Keratinocyte (primary cell): ENCODE results near the gene COL9A1. TPM values are rescaled to one million over a fixed set of nuclear protein-coding genes. Genes with fewer than 3 reads are reported as not detected.
"Not testable (repeated sequence)": the region's sequence is repeated elsewhere in the genome, so short reads cannot be mapped to it uniquely, and the experiment has no call there.

Experiments used
- DNase-seq: peaks from one replicate; pipeline ENCODE4 v3.0.0-alpha.2; 2011; ENCODE audit warnings: low read depth, missing footprints, low spot score
- FAIRE-seq: peaks from 2 replicates; lab custom pipeline; 2011; peaks lifted over from hg19 to GRCh38; lab: Jason Lieb, UNC
- H2AFZ ChIP-seq: 2 replicates; pipeline ENCODE4 v1.6.0; 2012; ENCODE audit warnings: low read length, control low read depth, inconsistent platforms; ENCODE audit not compliant: control insufficient read depth
- H3K27ac ChIP-seq: 2 replicates; pipeline ENCODE4 v1.5.1; 2011; ENCODE audit warnings: low read length; ENCODE audit not compliant: control insufficient read depth, insufficient read depth
- H3K27me3 ChIP-seq: 3 replicates; pipeline ENCODE4 v1.6.0; 2011; ENCODE audit warnings: low read length; ENCODE audit not compliant: control insufficient read depth, insufficient read depth; ENCODE audit errors: extremely low read depth
- H3K36me3 ChIP-seq, 2 experiments: 2 replicates in 1 of 2; 3 replicates in 1 of 2; pipeline ENCODE4 v1.5.1; 2011; ENCODE audit warnings: low read length in 2 of 2, mild to moderate bottlenecking in 1 of 2; ENCODE audit not compliant: control insufficient read depth in 2 of 2, insufficient read depth in 2 of 2; ENCODE audit errors: extremely low read depth in 1 of 2
- H3K4me1 ChIP-seq: 3 replicates; pipeline ENCODE4 v1.5.1; 2011; ENCODE audit warnings: low read length; ENCODE audit not compliant: control insufficient read depth, insufficient read depth; ENCODE audit errors: extremely low read depth
- H3K4me2 ChIP-seq: 3 replicates; pipeline ENCODE4 v1.6.0; 2011; ENCODE audit warnings: low read depth, low read length; ENCODE audit not compliant: control insufficient read depth, insufficient read depth; ENCODE audit errors: extremely low read depth
- H3K4me3 ChIP-seq, 3 experiments: fragments of 200-600 bp in 1 of 3; sonication (generic) in 1 of 3; 2 replicates in 2 of 3; 3 replicates in 1 of 3; pipeline ENCODE4 v1.5.1; 2011 to 2016; ENCODE audit warnings: low read length in 3 of 3, mild to moderate bottlenecking in 3 of 3, control low read depth in 2 of 3, inconsistent platforms in 1 of 3, low read depth in 1 of 3, mixed read lengths in 1 of 3, mixed run types in 1 of 3, moderate library complexity in 1 of 3; ENCODE audit not compliant: control insufficient read depth in 2 of 3, insufficient read depth in 2 of 3; ENCODE audit errors: extremely low read depth in 1 of 3
- H3K79me2 ChIP-seq: 2 replicates; pipeline ENCODE4 v1.6.0; 2012; ENCODE audit warnings: low read length; ENCODE audit not compliant: control insufficient read depth, insufficient read depth
- H3K9ac ChIP-seq: 3 replicates; pipeline ENCODE4 v1.6.0; 2011; ENCODE audit warnings: low read length; ENCODE audit not compliant: control insufficient read depth, insufficient read depth; ENCODE audit errors: extremely low read depth
- H3K9me1 ChIP-seq: 3 replicates; pipeline ENCODE4 v1.6.0; 2011; ENCODE audit warnings: low read length; ENCODE audit not compliant: control insufficient read depth, insufficient read depth; ENCODE audit errors: extremely low read depth
- H3K9me3 ChIP-seq: 2 replicates; pipeline ENCODE4 v1.5.1; 2012; ENCODE audit warnings: low read depth, low read length; ENCODE audit not compliant: control insufficient read depth
- H4K20me1 ChIP-seq: 3 replicates; pipeline ENCODE4 v1.6.0; 2011; ENCODE audit warnings: low read length; ENCODE audit not compliant: control insufficient read depth, insufficient read depth; ENCODE audit errors: extremely low read depth
- CTCF ChIP-seq, 3 experiments: IDR thresholded peaks in 1 of 3; conservative IDR thresholded peaks in 1 of 3; optimal IDR thresholded peaks in 1 of 3; 2 replicates in 2 of 3; 3 replicates in 1 of 3; pipeline versions ENCODE3 to v1.5.1; 2011; ENCODE audit warnings: low read length in 3 of 3, mild to moderate bottlenecking in 3 of 3, moderate library complexity in 2 of 3, control low read depth in 1 of 3, inconsistent platforms in 1 of 3; ENCODE audit not compliant: insufficient read depth in 2 of 3; ENCODE audit errors: extremely low read depth in 1 of 3
- EZH2 ChIP-seq: IDR thresholded peaks from one replicate; pipeline ENCODE4 v1.6.1; 2012; ENCODE audit warnings: inconsistent platforms, mild to moderate bottlenecking, low read length, moderate library complexity
- dilution Hi-C: fragments of 300-500 bp; cut with MboI; formaldehyde crosslinking; loops from one replicate; pipeline ENCODE4 v1.7.0; 2020; ENCODE audit warnings: low sequenced_read_pairs; ENCODE audit not compliant: extremely low pct_ligation_motif_present
- polyA plus RNA-seq, 5 experiments: library from polyadenylated mRNA; depleted of rRNA in 3 of 5; stranded (reverse) in 3 of 5; stranded (forward) in 1 of 5; unstranded in 1 of 5; fragments of >200 nt; gene quantifications; 1 replicate in 1 of 5; 2 replicates in 3 of 5; 3 replicates in 1 of 5; pipeline versions ENCODE4 v1.2.1 to v1.2.3, GENCODE V29; 2011 to 2012; ENCODE audit warnings: missing spikeins in 2 of 5, low read depth in 1 of 5, low replicate concordance in 1 of 5

The COL9A1 gene
- polyA plus RNA-seq, 1 donor (not counting 4 experiments of a cell fraction or from before 2014, with no cell fraction given), result not detected

- Histone ChIP-seq H2AFZ (no peak overlapping the region), H3K27me3 (peaks cover 41% of the 10 kb centered on the region), H3K4me2 (no peak overlapping the region), H3K4me3 (no peak overlapping the region), H3K36me3 (no peaks in the 10 kb centered on the region), H3K79me2 (no peaks in the 10 kb centered on the region), H3K27ac (no peak overlapping the region), H4K20me1 (no peaks in the 10 kb centered on the region), H3K9me3 (no peaks in the 10 kb centered on the region), H3K9me1 (no peaks in the 10 kb centered on the region), H3K4me1 (no peaks in the 10 kb centered on the region), H3K9ac (no peak overlapping the region)
- dilution Hi-C loops, result no loop called here
- TF ChIP-seq EZH2, result no peak
- TF ChIP-seq CTCF (optimal IDR thresholded peaks at IDR 0.05 in 1 of 3, IDR thresholded peaks at IDR 0.05 in 1 of 3, conservative IDR thresholded peaks at IDR 0.05 in 1 of 3; ENCODE audit: extremely low read depth in 1 of 3, insufficient read depth in 2 of 3, low read length in 3 of 3), result no peak
- DNase-seq (no peak), FAIRE-seq (no peak)
These were observed 22.1 kb upstream of the COL9A1 start for GRCh38 chr6:70325009-70325408.

GRCh38 chr6:70317799-70318198 lies 14.9 kb upstream of the COL9A1 start:
- H3K9ac ChIP-seq, H3K4me1 ChIP-seq, H3K79me2 ChIP-seq, H3K36me3 ChIP-seq, H2AFZ ChIP-seq, dilution Hi-C loops, H3K9me1 ChIP-seq, DNase-seq, H3K4me3 ChIP-seq, H3K4me2 ChIP-seq, FAIRE-seq, H4K20me1 ChIP-seq, H3K27ac ChIP-seq, H3K9me3 ChIP-seq: not testable (repeated sequence)
- peaks cover 42% of the 10 kb centered on the region for H3K27me3 ChIP-seq

GRCh38 chr6:70315079-70315751 lies 12.3 kb upstream of the COL9A1 start:
- Histone ChIP-seq H4K20me1 (peaks cover 4% of the 10 kb centered on the region), H3K9ac (no peak overlapping the region), H3K79me2 (no peaks in the 10 kb centered on the region), H2AFZ (no peak overlapping the region), H3K9me3 (no peaks in the 10 kb centered on the region), H3K4me3 (no peak overlapping the region), H3K36me3 (no peaks in the 10 kb centered on the region), H3K4me2 (no peak overlapping the region), H3K9me1 (no peaks in the 10 kb centered on the region), H3K27me3 (peaks cover 52% of the 10 kb centered on the region), H3K27ac (no peak overlapping the region), H3K4me1 (no peaks in the 10 kb centered on the region)
- TF ChIP-seq CTCF (optimal IDR thresholded peaks at IDR 0.05 in 1 of 3, IDR thresholded peaks at IDR 0.05 in 1 of 3, conservative IDR thresholded peaks at IDR 0.05 in 1 of 3; ENCODE audit: extremely low read depth in 1 of 3, insufficient read depth in 2 of 3, low read length in 3 of 3) (no peak), EZH2 (peak; percentile 10)
- DNase-seq (no peak), FAIRE-seq (no peak)
- dilution Hi-C loops, result no loop called here
